Fibroblast of lung (primary cell): ENCODE results near the gene ROR2.

Experiments
- CTCF ChIP-seq, 2 donors: IDR thresholded peaks in 1 of 2; conservative IDR thresholded peaks in 1 of 2; 1 replicate in 1 of 2; 2 replicates in 1 of 2; pipeline ENCODE4 v1.5.1; 2011 to 2012; ENCODE audit warnings: low read length in 2 of 2, control low read depth in 1 of 2, inconsistent platforms in 1 of 2, low read depth in 1 of 2, mild to moderate bottlenecking in 1 of 2
- EZH2 ChIP-seq: IDR thresholded peaks from 2 replicates; pipeline ENCODE4 v1.5.1; 2012; ENCODE audit warnings: low read length, control low read depth, mild to moderate bottlenecking; ENCODE audit errors: missing control alignments

GRCh38 chr9:91718071-91718470, 232.0 kb downstream of the ROR2 start:
- TF ChIP-seq CTCF (conservative IDR thresholded peaks at IDR 0.05 in 1 of 2, IDR thresholded peaks at IDR 0.05 in 1 of 2; ENCODE audit: low read depth in 1 of 2, low read length in 2 of 2) (no peak), EZH2 (no peak)
